HG03103 (cell line): ENCODE data around the gene DRC1.

Experiments used
- ATAC-seq: cut with Tn5 transposase; IDR thresholded peaks from one replicate; pipeline ENCODE4 v1.9.1; 2021; ENCODE audit warnings: low read depth; ENCODE audit not compliant: unreplicated experiment

Gene DRC1

GRCh38 chr2:26475037-26475436 is 73.3 kb downstream of the DRC1 start:
- ATAC-seq = no peak

- no peak for ATAC-seq
Observed at GRCh38 chr2:26475832-26476501, 74.2 kb downstream of the DRC1 start.

- ATAC-seq = no peak
Observed at GRCh38 chr2:26477126-26477910, 75.6 kb downstream of the DRC1 start.

GRCh38 chr2:26477911-26478253 is 76.2 kb downstream of the DRC1 start, which contains the start of gene OTOF:
OTOF (minus strand) TSS chr2:26478124.
- ATAC-seq = no peak

GRCh38 chr2:26478366-26478765 is 76.6 kb downstream of the DRC1 start:
- ATAC-seq = no peak

- no peak for ATAC-seq
Observed at GRCh38 chr2:26479131-26479788, 77.5 kb downstream of the DRC1 start.

- no peak for ATAC-seq
Observed at GRCh38 chr2:26479789-26480565, 78.3 kb downstream of the DRC1 start.

- no peak for ATAC-seq
Observed at GRCh38 chr2:26480566-26481423, 79.1 kb downstream of the DRC1 start.

- no peak for ATAC-seq
Observed at GRCh38 chr2:26481706-26482105, 80.0 kb downstream of the DRC1 start.

- ATAC-seq = no peak
Observed at GRCh38 chr2:26482211-26483026, 80.7 kb downstream of the DRC1 start.

GRCh38 chr2:26483027-26483326 is 81.3 kb downstream of the DRC1 start:
- no peak for ATAC-seq

GRCh38 chr2:26483516-26483915 is 81.8 kb downstream of the DRC1 start:
- ATAC-seq = no peak

GRCh38 chr2:26483957-26484565 is 82.3 kb downstream of the DRC1 start:
- ATAC-seq = no peak

GRCh38 chr2:26484579-26484978 is 82.9 kb downstream of the DRC1 start:
- ATAC-seq = no peak

- ATAC-seq = no peak
Observed at GRCh38 chr2:26485099-26485498, 83.4 kb downstream of the DRC1 start.

GRCh38 chr2:26485725-26486418 is 84.2 kb downstream of the DRC1 start:
- ATAC-seq = no peak

GRCh38 chr2:26486789-26487188 is 85.1 kb downstream of the DRC1 start:
- no peak for ATAC-seq

GRCh38 chr2:26487192-26487591 is 85.5 kb downstream of the DRC1 start:
- ATAC-seq = no peak
